Glomerular visceral epithelial cell (primary cell): Measurements from ENCODE around the gene ZFP36L1.
A peak's percentile ranks its signal among the peaks of the same experiment; 100 is the strongest.

Experiments used
- DNase-seq: peaks from one replicate; pipeline ENCODE4 v3.0.0-alpha.2; 2016; ENCODE audit errors: extremely low spot score

ZFP36L1 gene

GRCh38 chr14:68795597-68796417 lies 2.9 kb upstream of the ZFP36L1 start:
- peak; percentile 85 for DNase-seq

- peak; percentile 88 for DNase-seq
Measured at GRCh38 chr14:68794851-68795596, 2.2 kb upstream of the ZFP36L1 start.

- DNase-seq, result peak; percentile 93
Measured at GRCh38 chr14:68794130-68794850, 1.4 kb upstream of the ZFP36L1 start.

- DNase-seq, result no peak
Measured at GRCh38 chr14:68793734-68794129, 865 bp upstream of the ZFP36L1 start.

- DNase-seq, result no peak
Measured at GRCh38 chr14:68792678-68792978, 239 bp downstream of the ZFP36L1 start.

- peak; percentile 44 for DNase-seq
Measured at GRCh38 chr14:68791902-68792677, 777 bp downstream of the ZFP36L1 start.

GRCh38 chr14:68791078-68791901 lies 1.6 kb downstream of the ZFP36L1 start:
- peak; percentile 58 for DNase-seq

- DNase-seq, result peak; percentile 60
Measured at GRCh38 chr14:68790644-68791077, 2.2 kb downstream of the ZFP36L1 start.

GRCh38 chr14:68789821-68790643 lies 2.8 kb downstream of the ZFP36L1 start:
- DNase-seq, result peak; percentile 50

- peak; percentile 84 for DNase-seq
Measured at GRCh38 chr14:68788996-68789820, 3.7 kb downstream of the ZFP36L1 start.

GRCh38 chr14:68788275-68788995 lies 4.4 kb downstream of the ZFP36L1 start:
- DNase-seq, result peak; percentile 30

- no peak for DNase-seq
Measured at GRCh38 chr14:68787092-68787992, 5.5 kb downstream of the ZFP36L1 start.

- peak; percentile 86 for DNase-seq
Measured at GRCh38 chr14:68786491-68787091, 6.3 kb downstream of the ZFP36L1 start.

GRCh38 chr14:68785534-68786490 lies 7.1 kb downstream of the ZFP36L1 start:
- peak; percentile 85 for DNase-seq

GRCh38 chr14:68784978-68785533 lies 7.8 kb downstream of the ZFP36L1 start:
- DNase-seq, result peak; percentile 89
